HG02642 (cell line): ENCODE measurements around the gene NTSR2.

Source experiments
- ATAC-seq: cut with Tn5 transposase; IDR thresholded peaks from one replicate; pipeline ENCODE4 v1.9.1; 2021; ENCODE audit warnings: mild to moderate bottlenecking; ENCODE audit not compliant: unreplicated experiment, poor library complexity

The NTSR2 gene

GRCh38 chr2:11633923-11634478, 36.0 kb downstream of the NTSR2 start:
- no peak for ATAC-seq

- no peak for ATAC-seq
Observed at GRCh38 chr2:11631462-11631861, 38.5 kb downstream of the NTSR2 start.

- ATAC-seq = no peak
Observed at GRCh38 chr2:11630855-11631254, 39.1 kb downstream of the NTSR2 start.

GRCh38 chr2:11629851-11630250, 40.1 kb downstream of the NTSR2 start:
- ATAC-seq = no peak

GRCh38 chr2:11629215-11629614, 40.8 kb downstream of the NTSR2 start:
- ATAC-seq = no peak

- ATAC-seq = no peak
Observed at GRCh38 chr2:11628675-11629074, 41.3 kb downstream of the NTSR2 start.

GRCh38 chr2:11625671-11626070, 44.3 kb downstream of the NTSR2 start:
- no peak for ATAC-seq

GRCh38 chr2:11624893-11625292, 45.1 kb downstream of the NTSR2 start:
- no peak for ATAC-seq

- no peak for ATAC-seq
Observed at GRCh38 chr2:11622611-11623010, 47.4 kb downstream of the NTSR2 start.

GRCh38 chr2:11621410-11621809, 48.6 kb downstream of the NTSR2 start:
- no peak for ATAC-seq

- ATAC-seq = no peak
Observed at GRCh38 chr2:11618708-11619062, 51.3 kb downstream of the NTSR2 start.

GRCh38 chr2:11617984-11618707, 51.8 kb downstream of the NTSR2 start:
- ATAC-seq = no peak

- ATAC-seq = no peak
Observed at GRCh38 chr2:11617527-11617926, 52.5 kb downstream of the NTSR2 start.

- ATAC-seq = no peak
Observed at GRCh38 chr2:11616851-11617415, 53.1 kb downstream of the NTSR2 start.

GRCh38 chr2:11616097-11616687, 53.8 kb downstream of the NTSR2 start:
- ATAC-seq = no peak

- ATAC-seq = no peak
Observed at GRCh38 chr2:11615209-11615608, 54.8 kb downstream of the NTSR2 start.

GRCh38 chr2:11613297-11613696, 56.7 kb downstream of the NTSR2 start:
- ATAC-seq = no peak

GRCh38 chr2:11612553-11613215, 57.3 kb downstream of the NTSR2 start:
- ATAC-seq = no peak

- ATAC-seq = no peak
Observed at GRCh38 chr2:11611251-11611650, 58.7 kb downstream of the NTSR2 start.

GRCh38 chr2:11610624-11611242, 59.3 kb downstream of the NTSR2 start:
- no peak for ATAC-seq
